ENCODE results near the gene PPM1B.
A peak's percentile ranks its signal among the peaks of the same experiment; 100 is the strongest.
"Not testable (repeated sequence)": the region's sequence is repeated elsewhere in the genome, so short reads cannot be mapped to it uniquely, and the experiment has no call there.

The PPM1B gene

GRCh38 chr2:44168681-44169154 is at the start of gene PPM1B:
Gene PPM1B (plus strand): TSS chr2:44168875. CDS start chr2:44201200, 32,325 bp downstream.
- DNase-seq (ENCODE audit: low spot score) = peak; percentile 100

- DNase-seq (ENCODE audit: low spot score) = no peak
These were observed 48.8 kb upstream of the PPM1B start for GRCh38 chr2:44119878-44120277.

GRCh38 chr2:44120428-44120827 is 48.2 kb upstream of the PPM1B start:
- no peak for DNase-seq (ENCODE audit: low spot score)

GRCh38 chr2:44121899-44122298 is 46.8 kb upstream of the PPM1B start:
- DNase-seq (ENCODE audit: low spot score) = no peak

- DNase-seq (ENCODE audit: low spot score) = no peak
These were observed 44.2 kb upstream of the PPM1B start for GRCh38 chr2:44124500-44124899.

GRCh38 chr2:44126106-44126797 is 42.4 kb upstream of the PPM1B start:
- no peak for DNase-seq (ENCODE audit: low spot score)

- no peak for DNase-seq (ENCODE audit: low spot score)
These were observed 38.2 kb upstream of the PPM1B start for GRCh38 chr2:44130441-44130840.

- DNase-seq (ENCODE audit: low spot score) = no peak
These were observed 37.5 kb upstream of the PPM1B start for GRCh38 chr2:44131177-44131576.

GRCh38 chr2:44133602-44134001 is 35.1 kb upstream of the PPM1B start:
- not testable (repeated sequence) for DNase-seq (ENCODE audit: low spot score)

- DNase-seq (ENCODE audit: low spot score) = no peak
These were observed 33.8 kb upstream of the PPM1B start for GRCh38 chr2:44134848-44135247.

GRCh38 chr2:44135296-44135695 is 33.4 kb upstream of the PPM1B start:
- no peak for DNase-seq (ENCODE audit: low spot score)

- no peak for DNase-seq (ENCODE audit: low spot score)
These were observed 32.9 kb upstream of the PPM1B start for GRCh38 chr2:44135771-44136170.

GRCh38 chr2:44136252-44136651 is 32.4 kb upstream of the PPM1B start:
- DNase-seq (ENCODE audit: low spot score) = no peak

GRCh38 chr2:44137048-44137447 is 31.6 kb upstream of the PPM1B start:
- no peak for DNase-seq (ENCODE audit: low spot score)

GRCh38 chr2:44137872-44138551 is 30.7 kb upstream of the PPM1B start:
- no peak for DNase-seq (ENCODE audit: low spot score)

GRCh38 chr2:44139741-44140140 is 28.9 kb upstream of the PPM1B start:
- DNase-seq (ENCODE audit: low spot score) = no peak

- no peak for DNase-seq (ENCODE audit: low spot score)
These were observed 26.4 kb upstream of the PPM1B start for GRCh38 chr2:44142306-44142705.

GRCh38 chr2:44143701-44144100 is 25.0 kb upstream of the PPM1B start:
- DNase-seq (ENCODE audit: low spot score) = no peak

GRCh38 chr2:44148999-44149398 is 19.7 kb upstream of the PPM1B start:
- DNase-seq (ENCODE audit: low spot score) = no peak

- DNase-seq (ENCODE audit: low spot score) = no peak
These were observed 18.2 kb upstream of the PPM1B start for GRCh38 chr2:44150473-44150872.

GRCh38 chr2:44152865-44153669 is 15.6 kb upstream of the PPM1B start:
- DNase-seq (ENCODE audit: low spot score) = no peak

GRCh38 chr2:44155666-44156446 is 12.8 kb upstream of the PPM1B start:
- DNase-seq (ENCODE audit: low spot score) = no peak
